Lower leg skin (tissue), 3 donors: Measurements from ENCODE around the gene LHX6.

Experiments
- POLR2A ChIP-seq, 2 donors: fragments of 450-650 bp; IDR thresholded peaks; one replicate each; pipeline ENCODE4 v1.6.1; 2016 to 2017; ENCODE audit warnings: antibody characterized with exemption in 2 of 2, mild to moderate bottlenecking in 1 of 2, moderate library complexity in 1 of 2
- TF ChIP-seq, protein P1 (sequence below), 3 donors: fragments of 450-650 bp; IDR thresholded peaks; one replicate each; pipeline ENCODE4 v1.5.1; 2016; ENCODE audit warnings: antibody characterized with exemption in 3 of 3, mild to moderate bottlenecking in 3 of 3, moderate library complexity in 2 of 3

DNA sequence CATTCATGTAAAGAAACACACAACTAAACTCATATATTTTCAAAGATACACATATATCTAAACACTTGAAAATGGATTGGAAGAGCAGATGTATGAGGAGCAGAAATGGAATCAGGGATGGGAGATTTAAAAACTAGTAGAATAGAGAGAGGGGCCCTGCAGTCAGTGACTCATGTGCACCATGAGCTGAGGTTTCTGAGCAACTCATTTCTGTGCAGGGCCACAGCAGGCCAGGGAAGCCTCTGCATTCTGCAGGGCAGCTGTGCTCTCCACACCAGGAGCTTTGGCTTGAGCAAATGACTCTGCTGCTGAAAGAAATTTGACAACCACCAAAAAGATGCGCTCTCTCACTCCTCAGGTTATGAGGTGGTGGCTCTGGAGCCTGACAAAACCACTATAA is 27.1 kb downstream of the LHX6 start:
- TF ChIP-seq, protein P1, sequence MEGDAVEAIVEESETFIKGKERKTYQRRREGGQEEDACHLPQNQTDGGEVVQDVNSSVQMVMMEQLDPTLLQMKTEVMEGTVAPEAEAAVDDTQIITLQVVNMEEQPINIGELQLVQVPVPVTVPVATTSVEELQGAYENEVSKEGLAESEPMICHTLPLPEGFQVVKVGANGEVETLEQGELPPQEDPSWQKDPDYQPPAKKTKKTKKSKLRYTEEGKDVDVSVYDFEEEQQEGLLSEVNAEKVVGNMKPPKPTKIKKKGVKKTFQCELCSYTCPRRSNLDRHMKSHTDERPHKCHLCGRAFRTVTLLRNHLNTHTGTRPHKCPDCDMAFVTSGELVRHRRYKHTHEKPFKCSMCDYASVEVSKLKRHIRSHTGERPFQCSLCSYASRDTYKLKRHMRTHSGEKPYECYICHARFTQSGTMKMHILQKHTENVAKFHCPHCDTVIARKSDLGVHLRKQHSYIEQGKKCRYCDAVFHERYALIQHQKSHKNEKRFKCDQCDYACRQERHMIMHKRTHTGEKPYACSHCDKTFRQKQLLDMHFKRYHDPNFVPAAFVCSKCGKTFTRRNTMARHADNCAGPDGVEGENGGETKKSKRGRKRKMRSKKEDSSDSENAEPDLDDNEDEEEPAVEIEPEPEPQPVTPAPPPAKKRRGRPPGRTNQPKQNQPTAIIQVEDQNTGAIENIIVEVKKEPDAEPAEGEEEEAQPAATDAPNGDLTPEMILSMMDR (IDR thresholded peaks at IDR 0.05), result no peak
- TF ChIP-seq POLR2A (IDR thresholded peaks at IDR 0.05), result no peak
